ENCODE results near the gene MANBA.

DNA sequence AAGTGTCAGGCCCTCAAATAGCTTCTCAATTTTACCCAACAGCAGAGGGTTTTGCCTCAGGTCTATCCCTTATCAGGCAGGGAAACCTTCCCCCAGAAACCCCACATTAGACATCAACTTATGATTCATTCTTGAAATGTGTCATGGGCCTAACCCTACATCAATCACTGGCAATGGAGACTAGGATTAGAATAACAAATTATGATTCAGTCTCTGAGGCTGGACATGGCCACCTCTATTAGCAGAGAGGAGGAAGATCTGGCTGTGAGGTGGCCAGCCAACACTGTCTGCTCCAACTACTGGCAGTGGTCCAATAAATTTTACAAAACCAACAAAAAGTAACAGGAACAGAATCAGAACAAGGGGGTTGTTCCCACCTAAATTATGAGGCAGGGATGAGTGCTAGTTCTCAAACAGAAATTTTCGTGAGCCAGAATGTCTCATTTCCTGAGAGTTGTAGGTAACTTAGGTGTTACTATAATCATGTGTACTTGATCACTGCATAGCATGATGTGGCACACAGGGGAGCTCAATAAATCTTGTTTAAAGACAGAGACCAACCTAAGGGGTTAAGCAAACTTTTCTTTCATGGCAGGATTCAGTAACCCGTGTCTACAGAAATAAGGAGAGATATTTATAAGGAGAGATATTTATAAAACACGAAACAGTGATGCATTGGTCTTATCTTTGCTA lies 132.8 kb downstream of the MANBA start:
- TF ChIP-seq, protein P1, sequence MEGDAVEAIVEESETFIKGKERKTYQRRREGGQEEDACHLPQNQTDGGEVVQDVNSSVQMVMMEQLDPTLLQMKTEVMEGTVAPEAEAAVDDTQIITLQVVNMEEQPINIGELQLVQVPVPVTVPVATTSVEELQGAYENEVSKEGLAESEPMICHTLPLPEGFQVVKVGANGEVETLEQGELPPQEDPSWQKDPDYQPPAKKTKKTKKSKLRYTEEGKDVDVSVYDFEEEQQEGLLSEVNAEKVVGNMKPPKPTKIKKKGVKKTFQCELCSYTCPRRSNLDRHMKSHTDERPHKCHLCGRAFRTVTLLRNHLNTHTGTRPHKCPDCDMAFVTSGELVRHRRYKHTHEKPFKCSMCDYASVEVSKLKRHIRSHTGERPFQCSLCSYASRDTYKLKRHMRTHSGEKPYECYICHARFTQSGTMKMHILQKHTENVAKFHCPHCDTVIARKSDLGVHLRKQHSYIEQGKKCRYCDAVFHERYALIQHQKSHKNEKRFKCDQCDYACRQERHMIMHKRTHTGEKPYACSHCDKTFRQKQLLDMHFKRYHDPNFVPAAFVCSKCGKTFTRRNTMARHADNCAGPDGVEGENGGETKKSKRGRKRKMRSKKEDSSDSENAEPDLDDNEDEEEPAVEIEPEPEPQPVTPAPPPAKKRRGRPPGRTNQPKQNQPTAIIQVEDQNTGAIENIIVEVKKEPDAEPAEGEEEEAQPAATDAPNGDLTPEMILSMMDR (conservative IDR thresholded peaks at IDR 0.05) = no peak
- no peak for TF ChIP-seq ZFX (IDR thresholded peaks at IDR 0.05)
